NCI-H2107 (cell line): Measurements from ENCODE around the gene RUNX2.

ENCODE experiments used
- DNase-seq: peaks from one replicate; lab custom pipeline; 2025; lab: John Stamatoyannopoulos, UW

RUNX2 gene

DNA sequence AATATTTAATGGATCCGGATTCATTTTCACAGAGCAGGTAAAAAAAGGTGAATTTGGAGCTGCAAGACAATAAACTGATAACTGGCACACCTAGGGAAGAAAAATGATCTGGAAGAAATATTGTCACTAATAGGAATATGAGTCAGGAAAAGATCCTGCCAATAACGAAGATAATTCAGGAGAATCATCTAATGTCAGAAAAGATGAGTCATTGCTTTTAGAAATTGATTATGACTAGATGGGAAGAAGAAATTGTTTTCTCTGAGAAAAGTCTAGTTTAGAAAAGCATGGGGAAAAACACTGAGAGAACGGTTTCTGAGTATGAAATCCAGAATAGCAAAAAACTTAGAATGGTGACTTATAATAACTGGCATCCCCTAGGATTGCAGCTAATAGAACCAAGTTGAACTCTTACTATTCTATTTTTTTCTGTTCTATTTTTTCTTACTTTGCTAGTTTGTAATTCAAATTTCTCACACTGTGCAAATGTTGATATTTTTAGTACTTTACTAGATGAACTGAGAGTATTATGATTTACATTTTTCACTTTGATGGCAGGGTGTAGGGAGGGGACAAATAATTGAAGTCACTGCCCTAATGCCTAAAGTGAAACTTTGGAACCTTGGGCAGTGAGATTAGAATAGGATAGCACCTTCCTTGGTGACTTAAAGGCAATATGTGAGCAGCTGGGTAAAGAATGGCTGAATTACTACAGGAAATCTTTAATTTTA lies 87.8 kb downstream of the RUNX2 start:
- DNase-seq: no peak

DNA sequence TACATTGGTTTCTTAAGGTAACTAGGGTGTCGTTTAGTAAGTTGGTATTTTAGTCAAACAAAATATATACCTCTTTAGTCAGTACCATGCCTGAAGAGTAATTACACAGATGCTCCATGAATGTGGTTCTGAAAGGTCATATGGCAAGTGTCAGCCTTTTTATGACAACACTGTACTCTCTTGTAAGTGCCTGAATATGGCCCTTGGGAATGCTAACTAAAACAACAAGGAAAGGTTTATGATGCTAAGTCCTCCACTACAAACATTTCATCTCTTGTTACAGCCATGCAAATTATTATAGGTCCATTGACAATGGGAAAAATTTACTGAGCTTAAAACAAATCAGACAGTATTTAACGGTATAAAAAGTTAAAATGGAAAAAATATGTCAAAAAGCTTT lies 88.6 kb downstream of the RUNX2 start:
- DNase-seq: no peak

DNA sequence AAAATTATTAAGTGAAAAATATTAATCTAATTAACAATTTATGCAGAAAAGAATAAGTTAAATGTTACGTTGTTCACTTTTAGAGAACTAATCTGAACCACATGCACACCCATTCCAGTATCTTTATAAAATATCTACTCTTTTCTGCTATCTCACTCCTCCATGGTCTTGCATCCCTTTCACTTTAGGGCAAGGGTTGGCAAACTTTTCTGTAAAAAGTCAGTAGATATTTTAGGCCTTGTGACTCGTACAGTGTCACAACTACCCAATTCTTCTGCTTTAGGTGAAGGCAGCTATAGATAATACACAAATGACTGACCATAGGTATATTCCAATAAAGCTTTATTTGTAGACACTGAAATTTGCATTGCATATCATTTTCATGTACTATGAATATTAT lies 89.3 kb downstream of the RUNX2 start:
- DNase-seq: no peak

DNA sequence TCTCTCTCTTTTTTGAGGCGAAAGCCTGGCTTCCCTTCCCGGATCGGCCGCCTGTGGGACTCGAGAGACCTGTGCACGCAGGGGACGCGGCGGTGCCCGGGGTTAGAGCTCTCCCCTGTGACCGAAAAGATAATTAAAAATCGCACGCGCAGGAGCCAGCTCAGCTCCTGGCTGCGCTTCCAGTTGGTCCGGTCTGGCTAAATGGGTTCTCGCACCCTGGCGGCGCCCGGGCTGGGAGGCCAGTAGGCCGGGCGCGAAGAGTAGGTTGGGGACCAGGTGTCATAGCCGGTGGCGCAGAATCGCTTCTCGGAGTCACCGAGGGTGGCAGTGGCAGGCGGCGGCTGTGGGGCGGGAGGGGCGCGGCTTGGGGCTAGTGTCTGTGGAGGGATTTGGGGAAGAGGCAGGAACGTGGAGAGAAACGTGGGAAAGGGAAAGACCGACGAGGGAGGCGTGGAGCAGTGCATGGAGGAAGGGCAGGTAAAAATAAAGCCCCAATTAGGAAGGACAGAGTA lies 91.5 kb downstream of the RUNX2 start:
- DNase-seq: no peak

DNA sequence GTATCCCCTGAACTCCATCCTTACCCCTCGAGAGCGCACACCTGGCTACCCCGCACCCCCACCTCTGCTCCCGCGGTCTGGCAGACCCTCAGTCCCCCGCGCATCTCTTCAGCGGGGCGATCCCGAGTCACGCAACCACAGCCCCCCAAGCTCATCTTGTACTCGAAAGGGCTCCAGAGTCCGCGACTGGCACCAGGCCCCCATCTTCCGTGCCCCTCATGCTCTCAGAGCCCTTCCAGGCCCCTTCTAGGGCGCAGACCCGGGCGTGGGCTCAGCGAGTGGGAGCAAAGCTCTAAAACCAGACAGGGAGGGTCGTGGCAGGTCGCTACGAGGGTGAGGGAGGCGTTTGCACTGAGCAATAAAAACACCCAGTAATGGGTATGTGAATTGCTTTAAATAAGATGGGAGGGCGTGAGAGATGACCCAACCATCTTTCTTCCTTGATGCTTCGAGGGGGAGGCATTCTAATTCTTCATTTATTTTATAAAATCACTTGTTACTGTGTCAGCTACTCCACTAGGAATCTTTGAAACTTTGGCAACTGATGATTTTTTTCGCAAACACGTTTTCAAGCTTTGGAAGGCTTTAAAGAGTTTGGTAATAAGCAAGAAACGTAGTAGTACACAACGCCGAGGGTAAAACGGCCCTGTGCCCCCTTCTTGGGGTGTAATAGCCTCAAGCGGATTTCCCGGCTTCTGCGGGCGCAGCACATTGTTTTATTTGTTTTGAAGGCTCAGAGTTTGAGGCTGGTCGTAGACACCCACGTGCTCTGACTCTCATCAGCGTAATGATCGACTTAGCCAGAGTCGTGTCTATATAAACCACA lies 92.2 kb downstream of the RUNX2 start:
- no peak for DNase-seq

DNA sequence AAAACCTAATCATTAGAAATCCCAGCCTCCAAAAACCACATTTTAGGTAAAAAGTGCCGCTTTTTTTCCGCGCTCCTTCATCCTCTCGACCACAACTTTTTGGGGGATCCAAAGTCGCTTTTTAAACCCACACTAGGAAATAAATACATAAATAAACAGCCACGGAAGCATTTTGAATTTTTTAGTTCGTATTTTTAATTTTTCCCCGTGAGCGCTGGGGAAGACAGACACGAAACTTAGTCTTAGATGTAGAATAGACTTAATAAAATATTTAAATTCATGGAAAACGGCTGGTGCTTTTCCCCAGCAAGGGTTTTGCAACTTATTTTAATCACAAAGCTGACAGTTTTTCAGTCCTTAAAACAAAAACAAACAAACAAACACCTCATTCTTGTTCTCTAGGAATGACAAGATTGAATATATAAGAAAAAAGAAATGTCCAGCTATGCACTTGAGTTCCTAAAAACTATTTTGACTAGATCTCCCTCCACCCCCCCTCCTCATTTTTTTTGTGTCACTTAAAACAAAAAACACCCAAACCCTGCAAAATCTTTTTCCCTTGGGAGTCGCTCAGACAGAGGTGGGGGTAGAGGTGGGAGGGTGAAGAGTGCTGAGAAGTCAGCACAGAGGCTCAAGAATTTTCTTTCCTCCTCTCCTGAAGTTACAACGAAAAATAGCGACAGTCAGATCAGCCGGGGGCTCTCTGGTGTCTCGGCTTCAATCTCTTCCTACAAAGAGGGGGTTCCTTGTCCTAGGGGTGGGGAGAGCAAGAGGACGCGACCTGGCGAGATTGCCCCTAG lies 93.0 kb downstream of the RUNX2 start:
- DNase-seq: no peak

DNA sequence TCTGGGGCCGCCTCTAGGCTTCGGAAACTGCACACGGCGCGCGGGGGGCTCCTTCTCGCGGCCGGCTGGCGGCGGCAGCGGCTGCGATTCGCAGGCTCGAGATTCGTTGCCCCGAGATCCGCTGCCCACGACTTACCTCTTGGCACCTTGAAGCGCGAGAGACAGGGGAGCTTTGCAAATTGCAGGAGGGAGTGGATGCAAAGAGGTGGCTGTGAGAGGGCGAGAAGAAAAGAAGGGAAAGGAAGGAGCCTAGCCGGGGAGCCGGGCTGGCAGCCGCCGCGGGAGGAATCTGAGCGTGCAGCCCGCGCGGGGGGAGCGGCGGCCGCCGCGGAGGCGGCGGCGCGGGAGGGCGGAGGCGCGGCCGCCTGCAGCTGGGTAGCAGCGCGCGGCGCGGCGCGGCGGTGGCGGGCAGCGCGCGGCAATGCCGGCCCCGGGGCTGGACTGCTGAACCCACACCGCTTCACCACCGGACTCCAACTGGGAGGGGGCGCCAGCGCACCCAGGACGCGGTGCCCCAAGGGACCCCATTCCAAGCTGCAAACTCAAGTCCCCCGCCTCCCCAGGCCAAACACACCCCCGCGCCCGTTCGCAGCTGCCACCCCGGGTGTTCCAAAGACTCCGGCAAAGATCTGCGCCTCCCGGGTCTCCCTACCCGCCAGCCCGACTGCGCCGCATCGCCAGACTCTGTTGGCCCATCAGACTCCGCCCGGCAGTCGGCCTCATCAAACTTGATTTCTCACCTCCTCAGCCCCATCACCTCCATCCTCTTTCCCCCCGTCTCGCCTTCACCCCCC lies 93.8 kb downstream of the RUNX2 start:
- no peak for DNase-seq

DNA sequence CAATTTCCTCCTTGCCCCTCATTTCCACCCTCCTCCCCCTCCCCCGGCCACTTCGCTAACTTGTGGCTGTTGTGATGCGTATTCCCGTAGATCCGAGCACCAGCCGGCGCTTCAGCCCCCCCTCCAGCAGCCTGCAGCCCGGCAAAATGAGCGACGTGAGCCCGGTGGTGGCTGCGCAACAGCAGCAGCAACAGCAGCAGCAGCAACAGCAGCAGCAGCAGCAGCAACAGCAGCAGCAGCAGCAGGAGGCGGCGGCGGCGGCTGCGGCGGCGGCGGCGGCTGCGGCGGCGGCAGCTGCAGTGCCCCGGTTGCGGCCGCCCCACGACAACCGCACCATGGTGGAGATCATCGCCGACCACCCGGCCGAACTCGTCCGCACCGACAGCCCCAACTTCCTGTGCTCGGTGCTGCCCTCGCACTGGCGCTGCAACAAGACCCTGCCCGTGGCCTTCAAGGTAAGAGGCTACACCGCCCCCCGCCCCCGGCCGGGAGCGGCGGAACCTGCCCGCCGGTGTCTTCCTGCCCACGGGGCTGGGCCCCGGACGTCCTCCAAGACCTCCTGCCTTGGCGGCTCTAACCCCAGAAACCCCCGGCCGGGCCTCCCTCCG lies 94.5 kb downstream of the RUNX2 start:
- no peak for DNase-seq

DNA sequence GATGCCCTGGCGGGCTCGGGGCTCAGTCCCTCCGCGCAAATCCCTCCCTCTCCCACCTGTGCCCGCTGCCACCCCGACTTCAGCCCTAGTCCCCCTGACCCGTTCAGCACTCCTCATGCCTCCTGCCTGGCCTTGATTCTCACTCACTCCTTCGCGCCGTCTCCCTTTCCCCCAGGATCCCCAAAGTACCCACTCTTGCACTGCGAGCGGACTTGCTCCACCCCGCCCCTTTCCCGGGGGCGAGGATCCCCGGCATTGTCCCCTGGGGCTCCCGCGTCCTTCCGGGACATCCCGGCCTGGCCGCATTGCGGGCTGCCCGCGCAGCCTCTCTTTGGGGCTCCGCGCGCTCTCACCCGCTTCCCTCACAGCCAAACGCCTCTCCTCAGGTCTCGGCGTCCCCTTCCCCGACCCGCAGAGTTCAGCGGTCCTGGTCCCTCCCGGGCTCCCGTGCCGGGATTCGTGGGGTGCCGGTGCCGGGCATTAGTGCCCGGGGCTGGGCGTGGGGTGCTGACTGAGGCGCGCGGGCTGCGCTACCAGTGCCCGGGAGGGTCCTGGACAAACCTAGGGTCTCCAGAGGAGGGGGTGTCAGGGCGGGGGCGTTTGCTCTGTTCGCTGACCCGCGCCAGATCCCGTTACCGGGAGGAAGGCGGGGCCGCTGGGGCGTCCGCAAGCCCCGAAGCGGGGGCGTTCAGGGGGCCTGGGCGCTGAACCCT lies 95.1 kb downstream of the RUNX2 start:
- DNase-seq: no peak

DNA sequence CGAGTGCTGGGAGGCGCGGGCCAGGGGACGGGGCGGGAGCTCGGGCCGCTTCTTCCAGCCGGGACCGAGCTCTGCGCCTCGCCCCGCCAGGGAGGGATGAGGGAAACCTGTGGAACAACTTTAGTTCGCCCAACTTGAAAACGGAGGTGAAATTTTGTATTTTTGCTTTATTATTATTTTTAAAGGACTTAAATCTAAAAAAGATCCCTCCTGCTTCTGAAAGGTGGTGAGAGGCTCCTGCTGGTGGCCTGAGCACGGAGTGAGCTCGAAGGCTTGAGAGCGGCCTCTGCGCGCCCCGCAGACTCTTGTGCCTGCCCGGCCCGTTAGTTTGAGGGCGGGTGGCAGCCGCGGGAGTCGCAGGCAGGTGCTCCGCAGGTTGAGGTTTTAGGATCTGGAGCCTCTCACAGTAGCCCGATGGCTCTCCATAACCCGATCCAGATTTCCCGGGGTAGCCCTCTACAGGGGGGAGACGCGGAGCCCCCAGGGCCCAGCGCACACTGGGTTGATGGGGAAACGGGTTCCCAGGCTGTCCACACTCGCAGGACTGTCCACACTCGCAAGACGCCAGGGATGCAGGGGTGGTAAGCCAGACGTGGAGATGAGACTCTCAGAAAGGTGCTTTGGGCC lies 95.8 kb downstream of the RUNX2 start:
- DNase-seq: no peak

DNA sequence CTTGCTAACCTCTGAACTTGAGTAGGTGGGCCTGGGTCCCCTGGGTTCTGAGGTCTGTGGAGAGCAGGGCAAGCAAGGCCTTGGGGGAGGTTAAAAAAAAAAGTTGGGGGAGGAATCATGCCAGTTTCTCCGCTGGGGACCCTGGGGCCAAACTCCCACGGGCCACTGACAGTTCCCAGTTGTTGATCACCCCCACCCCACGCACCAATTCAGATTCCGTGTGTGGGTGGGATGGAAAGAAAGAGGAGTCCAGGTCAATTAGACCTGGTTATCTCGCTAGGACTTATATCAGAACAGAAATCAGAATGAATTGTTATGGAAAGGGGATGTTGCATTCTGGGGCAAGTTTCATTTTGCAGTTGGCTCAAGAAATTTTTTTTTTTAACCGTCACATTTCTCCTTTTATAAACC lies 96.3 kb downstream of the RUNX2 start:
- DNase-seq: no peak

DNA sequence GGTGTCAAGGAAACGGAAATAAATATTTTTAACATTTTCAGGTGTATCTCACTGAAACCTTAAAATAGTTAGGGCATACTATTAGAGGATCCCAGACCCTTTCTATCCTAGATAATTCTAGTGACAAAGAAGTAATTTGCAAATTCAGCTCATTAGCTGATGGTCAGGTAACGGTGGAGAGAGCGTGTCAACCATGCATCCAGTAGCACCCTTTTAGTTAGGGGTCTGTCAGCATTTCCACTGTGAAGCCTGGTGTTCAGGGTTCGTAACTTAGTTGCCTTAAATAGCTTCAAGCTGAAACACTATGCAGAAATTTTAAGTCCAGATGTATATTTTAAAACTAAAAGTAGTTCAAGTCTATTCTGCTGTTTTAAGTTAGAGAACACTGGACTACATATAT lies 98.1 kb downstream of the RUNX2 start:
- DNase-seq: no peak

DNA sequence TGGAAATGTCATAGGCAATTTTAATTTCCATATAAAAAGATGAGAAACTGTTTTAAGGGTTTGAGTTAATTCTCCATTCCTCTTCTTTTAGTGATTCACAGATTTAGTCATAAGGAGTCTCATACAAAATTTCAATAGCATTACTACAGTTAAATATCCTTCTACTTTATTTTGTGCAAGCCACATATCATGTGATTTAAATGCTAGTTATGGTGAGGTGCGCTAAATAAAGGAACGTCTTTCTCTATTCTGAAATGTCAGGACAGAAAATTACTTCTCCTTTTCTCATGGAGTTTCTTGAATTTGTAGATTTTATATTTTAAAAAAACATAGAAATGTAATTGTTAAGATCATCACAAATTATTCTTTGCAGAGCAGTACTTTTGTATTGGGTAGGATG lies 99.6 kb downstream of the RUNX2 start:
- DNase-seq: no peak

DNA sequence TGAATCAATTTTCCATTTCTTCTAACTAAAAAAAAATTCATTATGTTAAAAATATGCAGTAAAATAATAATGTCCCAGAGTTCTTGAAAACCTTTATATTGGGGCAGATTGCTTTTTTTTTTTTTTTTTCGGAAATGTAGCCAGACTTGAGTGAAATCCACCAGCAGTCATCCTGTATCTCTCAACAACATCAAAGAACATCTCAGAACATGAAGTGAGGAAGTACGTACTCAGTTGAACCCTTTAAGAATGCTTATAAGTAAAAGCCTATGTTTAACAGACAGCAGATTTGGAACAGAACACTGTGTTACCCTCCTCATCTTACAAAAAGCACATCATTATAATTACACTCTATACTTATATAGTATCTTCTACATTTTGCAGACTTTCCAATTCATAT lies 100.6 kb downstream of the RUNX2 start:
- no peak for DNase-seq

DNA sequence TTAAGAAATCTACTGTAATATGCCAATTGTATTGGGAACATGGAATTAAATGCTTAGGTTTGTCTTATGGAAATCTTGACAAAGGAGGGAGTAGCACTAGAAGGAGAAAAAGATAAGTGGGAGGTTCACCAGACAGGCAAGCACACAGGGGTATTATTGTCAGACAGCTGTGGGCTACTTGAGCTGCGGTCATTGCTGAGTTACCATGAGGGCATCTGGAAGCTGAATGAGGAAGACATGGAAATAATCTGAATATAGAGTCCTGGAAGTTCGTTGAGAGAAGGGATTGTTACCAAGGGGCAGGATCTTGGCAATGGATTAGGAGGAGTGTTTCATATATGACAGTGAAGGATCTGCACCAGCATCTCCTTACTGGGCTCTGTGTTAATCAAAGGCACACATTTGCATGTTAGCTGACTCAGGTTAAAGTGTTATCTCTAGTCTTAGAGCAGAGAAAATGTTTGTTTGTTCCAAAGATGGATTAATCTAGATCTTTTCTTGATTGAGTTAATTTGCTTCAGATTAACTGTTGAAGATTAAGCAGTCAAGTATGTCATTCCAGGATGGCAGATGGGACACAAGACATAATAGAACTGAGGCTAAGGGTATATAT lies 102.6 kb downstream of the RUNX2 start:
- DNase-seq: no peak

DNA sequence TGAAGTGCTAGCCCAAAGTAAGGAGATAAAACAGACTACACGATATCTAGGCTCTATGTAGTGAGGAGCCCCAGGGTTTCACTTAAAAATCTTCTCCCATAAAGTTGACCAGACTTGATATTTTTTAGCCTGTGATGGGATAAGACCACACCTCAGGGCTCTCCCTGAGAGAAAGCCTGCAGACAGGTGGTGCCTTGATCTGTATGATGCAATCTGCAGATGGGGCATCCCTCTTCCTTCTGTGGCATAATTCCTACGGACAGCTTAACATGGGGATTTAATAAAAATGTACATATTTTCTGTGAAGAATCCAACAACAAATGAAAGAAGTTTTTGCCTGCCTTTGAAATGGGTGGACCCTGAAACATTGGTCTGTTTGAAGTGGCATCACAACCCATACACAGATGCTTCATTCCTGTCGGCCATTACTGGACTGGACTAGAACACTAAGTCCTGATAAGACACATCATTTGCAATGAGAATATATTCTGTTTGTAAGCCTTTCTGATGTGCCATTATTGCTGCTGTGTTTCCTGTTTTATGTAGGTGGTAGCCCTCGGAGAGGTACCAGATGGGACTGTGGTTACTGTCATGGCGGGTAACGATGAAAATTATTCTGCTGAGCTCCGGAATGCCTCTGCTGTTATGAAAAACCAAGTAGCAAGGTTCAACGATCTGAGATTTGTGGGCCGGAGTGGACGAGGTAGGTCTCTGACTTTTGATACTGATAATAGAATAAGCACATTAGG lies 103.4 kb downstream of the RUNX2 start:
- DNase-seq: no peak

DNA sequence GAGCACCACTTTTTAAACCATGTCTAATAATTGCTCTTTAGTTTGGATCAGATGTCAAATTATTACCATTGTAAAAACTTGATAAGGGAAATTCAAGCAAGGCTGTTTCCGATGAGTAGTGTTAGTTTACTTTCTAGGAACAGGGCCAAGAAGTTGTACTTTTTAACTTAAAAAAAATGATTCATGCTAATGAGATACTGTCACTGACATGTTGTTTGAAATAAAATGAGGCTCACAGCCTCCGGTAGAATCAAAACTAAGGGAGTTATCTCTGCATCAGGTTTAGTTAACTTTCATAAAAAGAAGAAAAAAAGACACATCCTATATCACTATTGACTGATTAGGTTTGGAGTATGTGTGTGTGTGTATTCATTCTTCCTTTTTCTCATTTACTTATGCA lies 104.8 kb downstream of the RUNX2 start:
- DNase-seq: no peak

DNA sequence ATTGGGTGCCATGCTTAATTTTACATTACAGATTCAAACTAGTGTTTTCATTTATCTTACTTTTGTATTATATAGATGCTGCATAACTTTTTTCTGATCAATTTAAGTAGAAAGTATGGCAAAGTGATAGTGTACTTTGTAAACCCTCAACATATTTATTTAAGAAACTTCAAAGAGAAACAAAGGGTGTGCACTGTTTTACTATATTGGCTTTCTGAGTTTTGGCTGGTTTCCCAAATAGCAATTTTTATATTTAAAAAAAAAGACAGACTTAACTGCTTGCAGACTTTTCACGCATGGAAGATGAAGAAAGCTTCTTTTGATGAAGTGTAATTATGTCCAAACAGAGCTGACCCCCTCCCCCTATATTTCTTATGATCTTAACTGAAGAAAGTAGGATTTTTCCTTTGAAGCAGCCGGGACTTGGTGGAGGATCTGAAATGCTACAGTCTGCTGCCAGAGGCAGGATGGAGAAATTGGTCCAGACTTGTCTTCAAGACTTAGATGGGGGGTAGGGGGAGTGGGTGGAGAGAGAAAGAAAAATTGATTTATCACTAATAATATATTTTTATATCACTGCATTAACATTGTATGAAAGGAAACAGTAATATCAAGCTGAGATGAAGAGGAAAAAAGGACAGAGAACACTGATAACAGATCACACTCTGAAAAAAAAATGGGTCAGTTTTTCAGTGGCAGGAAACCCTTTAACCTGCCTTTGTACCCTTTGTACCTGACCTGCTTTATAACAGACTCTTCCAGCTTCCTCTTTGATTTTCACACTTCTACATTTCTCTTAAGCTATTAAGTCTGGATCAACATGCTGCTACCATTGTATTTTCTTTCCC lies 105.6 kb downstream of the RUNX2 start:
- no peak for DNase-seq
